HepG2 (cell line): Measurements from ENCODE around the gene NRDE2. TPM values are rescaled to one million over a fixed set of nuclear protein-coding genes. Genes with fewer than 3 reads are reported as not detected.

Source experiments
- CBX5 ChIP-seq: sonication (generic); formaldehyde crosslinking; IDR thresholded peaks from 2 replicates; pipeline ENCODE4 v1.4.0; 2020; ENCODE audit warnings: missing genetic modification reagents, borderline replicate concordance
- CEBPG ChIP-seq: IDR thresholded peaks from 2 replicates; pipeline ENCODE4 v1.6.1; 2016
- FOXA1 ChIP-seq, 2 experiments: fragments of 450-650 bp in 1 of 2; sonication (generic) in 1 of 2; formaldehyde crosslinking in 1 of 2; IDR thresholded peaks; 2 replicates each; pipeline versions ENCODE4 v1.4.0 to v1.6.1; 2016 to 2020; ENCODE audit warnings: missing genetic modification reagents in 1 of 2
- HDAC1 ChIP-seq: sonication (generic); formaldehyde crosslinking; IDR thresholded peaks from 2 replicates; pipeline ENCODE4 v1.5.1; 2020; ENCODE audit warnings: mild to moderate bottlenecking, missing genetic modification reagents
- IRF2 ChIP-seq: IDR thresholded peaks from 2 replicates; pipeline ENCODE4 v1.6.1; 2018; ENCODE audit warnings: missing genetic modification reagents, missing compliant biosample characterization
- KAT7 ChIP-seq: IDR thresholded peaks from 2 replicates; pipeline ENCODE4 v1.6.1; 2018; ENCODE audit warnings: borderline replicate concordance, missing compliant biosample characterization
- KLF11 ChIP-seq: IDR thresholded peaks from 2 replicates; pipeline ENCODE4 v1.6.1; 2016; ENCODE audit warnings: missing compliant biosample characterization
- KLF6 ChIP-seq: IDR thresholded peaks from 2 replicates; pipeline ENCODE4 v1.8.0; 2016; ENCODE audit warnings: missing biosample characterization, missing genetic modification reagents
- MTF1 ChIP-seq: sonication (generic); formaldehyde crosslinking; IDR thresholded peaks from 2 replicates; pipeline ENCODE4 v1.5.0; 2020; ENCODE audit warnings: missing genetic modification reagents
- PLSCR1 ChIP-seq: sonication (generic); formaldehyde crosslinking; IDR thresholded peaks from 2 replicates; pipeline ENCODE4 v1.5.0; 2020; ENCODE audit warnings: missing genetic modification reagents, mild to moderate bottlenecking, borderline replicate concordance
- POLR2A ChIP-seq, 2 experiments: IDR thresholded peaks; 2 replicates each; pipeline ENCODE4 v1.6.1; 2011; ENCODE audit warnings: low read depth in 2 of 2, low read length in 2 of 2, mild to moderate bottlenecking in 1 of 2, moderate library complexity in 1 of 2; ENCODE audit not compliant: insufficient read depth in 1 of 2
- RXRB ChIP-seq: IDR thresholded peaks from 2 replicates; pipeline ENCODE4 v1.6.1; 2016; ENCODE audit warnings: borderline replicate concordance, missing genetic modification reagents, missing compliant biosample characterization
- TFDP1 ChIP-seq: IDR thresholded peaks from 2 replicates; pipeline ENCODE4 v1.6.1; 2016; ENCODE audit warnings: missing compliant biosample characterization, missing genetic modification reagents, borderline replicate concordance
- ZBTB7A ChIP-seq: sonication (generic); formaldehyde crosslinking; IDR thresholded peaks from 2 replicates; pipeline ENCODE4 v1.8.0; 2022; ENCODE audit warnings: mild to moderate bottlenecking, missing genetic modification reagents
- ZNF275 ChIP-seq: sonication (generic); formaldehyde crosslinking; IDR thresholded peaks from 2 replicates; pipeline ENCODE4 v1.8.0; 2022; ENCODE audit warnings: missing genetic modification reagents, mild to moderate bottlenecking, inconsistent platforms, borderline replicate concordance
- ZNF44 ChIP-seq: sonication (generic); formaldehyde crosslinking; IDR thresholded peaks from 2 replicates; pipeline ENCODE4 v1.5.1; 2020; ENCODE audit warnings: mild to moderate bottlenecking, missing genetic modification reagents
- ZNF710 ChIP-seq: sonication (generic); formaldehyde crosslinking; IDR thresholded peaks from 2 replicates; pipeline ENCODE4 v1.5.0; 2020; ENCODE audit warnings: mild to moderate bottlenecking, missing genetic modification reagents, borderline replicate concordance
- polyA plus RNA-seq, 8 experiments: library from polyadenylated mRNA; depleted of rRNA in 3 of 8; stranded (reverse) in 7 of 8; unstranded in 1 of 8; fragments of >200 nt; fragmentation: Illumina TruSeq in 4 of 8; extraction: Trizol in 4 of 8; gene quantifications; 2 replicates each; pipeline versions ENCODE4 v1.2.1 to v1.2.3, GENCODE V29; 2011 to 2016; ENCODE audit warnings: low read depth in 4 of 8, missing spikeins in 1 of 8, mixed read lengths in 1 of 8; ENCODE audit not compliant: insufficient read depth in 1 of 8
- total RNA-seq, 5 experiments: library from RNA; depleted of rRNA; stranded (reverse); fragments of >200 nt; fragmentation: Illumina TruSeq; extraction: Trizol; gene quantifications; 2 replicates each; pipeline ENCODE4 v1.2.3, GENCODE V29; 2016; ENCODE audit warnings: low read depth in 1 of 5
- TF ChIP-seq, protein P1 (sequence below): sonication (generic); formaldehyde crosslinking; IDR thresholded peaks from 2 replicates; pipeline ENCODE4 v1.9.0; 2022; ENCODE audit warnings: missing genetic modification reagents, mild to moderate bottlenecking, borderline replicate concordance
- TF ChIP-seq, protein P2 (sequence below): sonication (generic); formaldehyde crosslinking; IDR thresholded peaks from 2 replicates; pipeline ENCODE4 v1.8.1; 2022; ENCODE audit warnings: low read depth, mild to moderate bottlenecking, missing genetic modification reagents

Gene NRDE2
- total and polyA plus RNA-seq, 2 of the 13 experiments (the other 11 are each of a cell fraction or from before 2014, with no cell fraction given) = 5.6 to 12.5 TPM

GRCh38 chr14:90256354-90257131 is 75.2 kb downstream of the NRDE2 start, which contains the start of gene PSMC1 (continued):
- TF ChIP-seq RXRB (CRISPR knock-in tag) (peak; percentile 63), ZNF275 (CRISPR knock-in tag) (0 out of 2 replicates have a peak, but pooled peaks have one; percentile 37), FOXA1 (IDR thresholded peaks at IDR 0.05) (no peak), FOXA1 (CRISPR knock-in tag; IDR thresholded peaks at IDR 0.05) (0 out of 2 replicates have a peak, but pooled peaks have one; percentile 12), ZBTB7A (CRISPR knock-in tag) (peak; percentile 60; the same call in 1 of the 2 replicates), PLSCR1 (no peak), CBX5 (CRISPR knock-in tag) (peak; percentile 88), CEBPG (CRISPR knock-in tag) (0 out of 2 replicates have a peak, but pooled peaks have one; percentile 10), TFDP1 (peak; percentile 56; the same call in 1 of the 2 replicates), POLR2A (IDR thresholded peaks at IDR 0.05; ENCODE audit: insufficient read depth in 1 of 2, low read depth in 2 of 2, low read length in 2 of 2) (peak; percentile 75 to 85), IRF2 (peak; percentile 91), ZNF710 (CRISPR knock-in tag) (no peak), MTF1 (no peak), KLF6 (peak; percentile 52; the same call in 1 of the 2 replicates), ZNF44 (CRISPR knock-in tag) (no peak; the same call in 1 of the 2 replicates), HDAC1 (peak; percentile 85), KAT7 (CRISPR knock-in tag) (peak; percentile 62; the same call in 1 of the 2 replicates), KLF11 (CRISPR knock-in tag) (0 out of 2 replicates have a peak, but pooled peaks have one; percentile 33)
- TF ChIP-seq, protein P1, sequence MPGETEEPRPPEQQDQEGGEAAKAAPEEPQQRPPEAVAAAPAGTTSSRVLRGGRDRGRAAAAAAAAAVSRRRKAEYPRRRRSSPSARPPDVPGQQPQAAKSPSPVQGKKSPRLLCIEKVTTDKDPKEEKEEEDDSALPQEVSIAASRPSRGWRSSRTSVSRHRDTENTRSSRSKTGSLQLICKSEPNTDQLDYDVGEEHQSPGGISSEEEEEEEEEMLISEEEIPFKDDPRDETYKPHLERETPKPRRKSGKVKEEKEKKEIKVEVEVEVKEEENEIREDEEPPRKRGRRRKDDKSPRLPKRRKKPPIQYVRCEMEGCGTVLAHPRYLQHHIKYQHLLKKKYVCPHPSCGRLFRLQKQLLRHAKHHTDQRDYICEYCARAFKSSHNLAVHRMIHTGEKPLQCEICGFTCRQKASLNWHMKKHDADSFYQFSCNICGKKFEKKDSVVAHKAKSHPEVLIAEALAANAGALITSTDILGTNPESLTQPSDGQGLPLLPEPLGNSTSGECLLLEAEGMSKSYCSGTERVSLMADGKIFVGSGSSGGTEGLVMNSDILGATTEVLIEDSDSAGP = peak; percentile 71
- TF ChIP-seq, protein P2, sequence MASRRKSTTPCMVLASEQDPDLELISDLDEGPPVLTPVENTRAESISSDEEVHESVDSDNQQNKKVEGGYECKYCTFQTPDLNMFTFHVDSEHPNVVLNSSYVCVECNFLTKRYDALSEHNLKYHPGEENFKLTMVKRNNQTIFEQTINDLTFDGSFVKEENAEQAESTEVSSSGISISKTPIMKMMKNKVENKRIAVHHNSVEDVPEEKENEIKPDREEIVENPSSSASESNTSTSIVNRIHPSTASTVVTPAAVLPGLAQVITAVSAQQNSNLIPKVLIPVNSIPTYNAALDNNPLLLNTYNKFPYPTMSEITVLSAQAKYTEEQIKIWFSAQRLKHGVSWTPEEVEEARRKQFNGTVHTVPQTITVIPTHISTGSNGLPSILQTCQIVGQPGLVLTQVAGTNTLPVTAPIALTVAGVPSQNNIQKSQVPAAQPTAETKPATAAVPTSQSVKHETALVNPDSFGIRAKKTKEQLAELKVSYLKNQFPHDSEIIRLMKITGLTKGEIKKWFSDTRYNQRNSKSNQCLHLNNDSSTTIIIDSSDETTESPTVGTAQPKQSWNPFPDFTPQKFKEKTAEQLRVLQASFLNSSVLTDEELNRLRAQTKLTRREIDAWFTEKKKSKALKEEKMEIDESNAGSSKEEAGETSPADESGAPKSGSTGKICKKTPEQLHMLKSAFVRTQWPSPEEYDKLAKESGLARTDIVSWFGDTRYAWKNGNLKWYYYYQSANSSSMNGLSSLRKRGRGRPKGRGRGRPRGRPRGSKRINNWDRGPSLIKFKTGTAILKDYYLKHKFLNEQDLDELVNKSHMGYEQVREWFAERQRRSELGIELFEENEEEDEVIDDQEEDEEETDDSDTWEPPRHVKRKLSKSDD (CRISPR knock-in tag) = 0 out of 2 replicates have a peak, but pooled peaks have one; percentile 20
